Measurements from ENCODE around the gene IL1RL1.

IL1RL1 gene

GRCh38 chr2:102294802-102295489 lies 16.4 kb upstream of the IL1RL1 start:
- DNase-seq: no peak

- no peak for DNase-seq
Measured at GRCh38 chr2:102295566-102295965, 15.8 kb upstream of the IL1RL1 start.

- DNase-seq: no peak
Measured at GRCh38 chr2:102296449-102296848, 14.9 kb upstream of the IL1RL1 start.

GRCh38 chr2:102297891-102298290 lies 13.5 kb upstream of the IL1RL1 start:
- DNase-seq: no peak

GRCh38 chr2:102301867-102302362 lies 9.4 kb upstream of the IL1RL1 start:
- peak; percentile 39 to 50 for DNase-seq

- no peak for DNase-seq
Measured at GRCh38 chr2:102302458-102302857, 8.9 kb upstream of the IL1RL1 start.

GRCh38 chr2:102303589-102303988 lies 7.8 kb upstream of the IL1RL1 start:
- DNase-seq: no peak

- no peak for DNase-seq
Measured at GRCh38 chr2:102304268-102304667, 7.1 kb upstream of the IL1RL1 start.

GRCh38 chr2:102304711-102305611 lies 6.4 kb upstream of the IL1RL1 start:
- peak; percentile 22 to 29 for DNase-seq

GRCh38 chr2:102306125-102306524 lies 5.2 kb upstream of the IL1RL1 start:
- no peak for DNase-seq

- no peak for DNase-seq
Measured at GRCh38 chr2:102313025-102313424, 1.7 kb downstream of the IL1RL1 start.

GRCh38 chr2:102313471-102313870 lies 2.1 kb downstream of the IL1RL1 start:
- no peak for DNase-seq

- DNase-seq: no peak
Measured at GRCh38 chr2:102313950-102314349, 2.6 kb downstream of the IL1RL1 start.

- DNase-seq: no peak
Measured at GRCh38 chr2:102315921-102316320, 4.6 kb downstream of the IL1RL1 start.

GRCh38 chr2:102317715-102318114 lies 6.4 kb downstream of the IL1RL1 start:
- no peak for DNase-seq

- no peak for DNase-seq
Measured at GRCh38 chr2:102318437-102318836, 7.1 kb downstream of the IL1RL1 start.

- no peak for DNase-seq
Measured at GRCh38 chr2:102321941-102322719, 10.8 kb downstream of the IL1RL1 start.

GRCh38 chr2:102324914-102325313 lies 13.6 kb downstream of the IL1RL1 start:
- DNase-seq: peak in 1 of 2 donors; percentile 25

- DNase-seq: no peak
Measured at GRCh38 chr2:102331311-102331980, 20.1 kb downstream of the IL1RL1 start.

- no peak for DNase-seq
Measured at GRCh38 chr2:102334486-102334885, 23.1 kb downstream of the IL1RL1 start.

GRCh38 chr2:102335871-102336366 lies 24.6 kb downstream of the IL1RL1 start:
- no peak for DNase-seq

- DNase-seq: no peak
Measured at GRCh38 chr2:102336502-102336945, 25.2 kb downstream of the IL1RL1 start.

All from activated CD4-positive, alpha-beta T cell treated with anti-CD3 and anti-CD28 coated beads for 4 hours (primary cell).